HepG2 (cell line): ENCODE measurements around the gene CAPZA3. TPM values are rescaled to one million over a fixed set of nuclear protein-coding genes. Genes with fewer than 3 reads are reported as not detected.
"Not testable (repeated sequence)": the region's sequence is repeated elsewhere in the genome, so short reads cannot be mapped to it uniquely, and the experiment has no call there.

ENCODE experiments used
- ATAC-seq: fragments of 200-7000 bp; cut with Tn5 transposase; 3 replicates; pipeline ENCODE4 v1.9.1; 2020; ENCODE audit warnings: mild to moderate bottlenecking, moderate library complexity
- BruUV-seq: library from RNA; stranded (reverse); fragments of 400-500 nt; replicated peaks from 2 replicates; lab custom pipeline; 2021; lab: Mats Ljungman, UMichigan
- CTCF ChIA-PET: fragments of 300-600 bp; formaldehyde crosslinking; extraction: SDS; loops from one replicate; lab custom pipeline; 2021; ENCODE audit warnings: low total read pairs, inconsistent platforms, low intra/inter-chr PET ratio; lab: Yijun Ruan, JAX
- POLR2A ChIA-PET: fragments of 350-600 bp; sonication (Branson Sonifier 250); formaldehyde crosslinking; loops from one replicate; lab custom pipeline; 2020; ENCODE audit warnings: antibody characterized with exemption, inconsistent platforms; lab: Yijun Ruan, JAX
- DNase-seq: peaks from one replicate; pipeline ENCODE4 v3.0.0-alpha.2; 2015; ENCODE audit warnings: low spot score
- FAIRE-seq: peaks from 3 replicates; lab custom pipeline; 2011; peaks lifted over from hg19 to GRCh38; lab: Jason Lieb, UNC
- H2AFZ ChIP-seq: one replicate; pipeline ENCODE4 v1.6.1; 2011; ENCODE audit warnings: low read length, inconsistent platforms
- H3K27ac ChIP-seq: fragments of 300-600 bp; 3 replicates; pipeline ENCODE4 v1.8.0; 2011; ENCODE audit warnings: mixed run types, mild to moderate bottlenecking, mixed read lengths, low read length, inconsistent platforms; ENCODE audit not compliant: insufficient read depth; ENCODE audit errors: extremely low read length
- H3K27me3 ChIP-seq, 2 experiments: fragments of 200-600 bp in 1 of 2; 2 replicates in 1 of 2; 3 replicates in 1 of 2; pipeline versions ENCODE4 v1.6.0 to v1.8.0; 2011; ENCODE audit warnings: low read length in 2 of 2, mild to moderate bottlenecking in 2 of 2, moderate library complexity in 2 of 2, inconsistent platforms in 1 of 2; ENCODE audit not compliant: insufficient read depth in 2 of 2, control insufficient read depth in 1 of 2
- H3K36me3 ChIP-seq, 2 experiments: fragments of 200-600 bp in 1 of 2; replicated peaks in 1 of 2; 2 replicates in 1 of 2; 3 replicates in 1 of 2; pipeline versions ENCODE4 v1.5.1 to v1.8.0; 2011; ENCODE audit warnings: low read length in 2 of 2, inconsistent platforms in 1 of 2; ENCODE audit not compliant: insufficient read depth in 2 of 2, control insufficient read depth in 1 of 2
- H3K4me1 ChIP-seq: 2 replicates; pipeline ENCODE4 v1.5.1; 2012; ENCODE audit warnings: low read length, inconsistent platforms; ENCODE audit not compliant: insufficient read depth
- H3K4me2 ChIP-seq: 2 replicates; pipeline ENCODE4 v1.6.0; 2011; ENCODE audit warnings: low read depth, low read length, inconsistent platforms
- H3K4me3 ChIP-seq, 3 experiments: fragments of 200-600 bp in 1 of 3; sonication (generic), shearing (Covaris generic) in 1 of 3; replicated peaks in 1 of 3; 2 replicates each; pipeline ENCODE4 v1.5.1; 2011 to 2016; ENCODE audit warnings: low read length in 3 of 3, inconsistent platforms in 2 of 3, low read depth in 2 of 3, mild to moderate bottlenecking in 2 of 3, control low read depth in 1 of 3, mixed read lengths in 1 of 3; ENCODE audit not compliant: insufficient read depth in 1 of 3
- H3K79me2 ChIP-seq: one replicate; pipeline ENCODE4 v1.6.1; 2011; ENCODE audit warnings: low read length, inconsistent platforms; ENCODE audit not compliant: insufficient read depth
- H3K9ac ChIP-seq: 2 replicates; pipeline ENCODE4 v1.6.0; 2011; ENCODE audit warnings: mild to moderate bottlenecking, low read depth, low read length, inconsistent platforms; ENCODE audit not compliant: insufficient read depth
- H3K9me3 ChIP-seq: 2 replicates; pipeline ENCODE4 v1.5.1; 2012; ENCODE audit warnings: mild to moderate bottlenecking, low read length
- H4K20me1 ChIP-seq: 2 replicates; pipeline ENCODE4 v1.6.0; 2011; ENCODE audit warnings: inconsistent platforms, mild to moderate bottlenecking, low read length, moderate library complexity; ENCODE audit not compliant: insufficient read depth
- ESRRA ChIP-seq: sonication (generic); formaldehyde crosslinking; IDR thresholded peaks from 2 replicates; pipeline ENCODE4 v1.5.1; 2020; ENCODE audit warnings: mild to moderate bottlenecking, low read depth, missing genetic modification reagents
- KDM3A ChIP-seq: IDR thresholded peaks from 2 replicates; pipeline ENCODE4 v1.6.1; 2018; ENCODE audit warnings: low read depth, missing compliant biosample characterization
- PAX8 ChIP-seq: sonication (generic); formaldehyde crosslinking; IDR thresholded peaks from 2 replicates; pipeline ENCODE4 v1.8.0; 2022; ENCODE audit warnings: mild to moderate bottlenecking, missing genetic modification reagents, borderline replicate concordance
- WGBS: methylation state at CpG from one replicate; pipeline ENCODE4 v1.1.6; 2017; ENCODE audit warnings: low lambda C conversion rate; 5-methylcytosine and 5-hydroxymethylcytosine counted together
- in situ Hi-C: cut with HindIII; loops from 2 replicates; pipeline ENCODE4 v1.10.0; 2017; ENCODE audit warnings: low pct_unique_long_range_greater_than_20kb; ENCODE audit not compliant: extremely low pct_ligation_motif_present
- intact Hi-C: fragments of 100-400 bp; cut with micrococcal nuclease; formaldehyde crosslinking; loops from one replicate; pipeline ENCODE4 v1.10.0; 2022; ENCODE audit not compliant: unreplicated experiment
- polyA plus RNA-seq, 8 experiments: library from polyadenylated mRNA; depleted of rRNA in 3 of 8; stranded (reverse) in 7 of 8; unstranded in 1 of 8; fragments of >200 nt; fragmentation: Illumina TruSeq in 4 of 8; extraction: Trizol in 4 of 8; gene quantifications; 2 replicates each; pipeline versions ENCODE4 v1.2.1 to v1.2.3, GENCODE V29; 2011 to 2016; ENCODE audit warnings: low read depth in 4 of 8, missing spikeins in 1 of 8, mixed read lengths in 1 of 8; ENCODE audit not compliant: insufficient read depth in 1 of 8
- total RNA-seq, 5 experiments: library from RNA; depleted of rRNA; stranded (reverse); fragments of >200 nt; fragmentation: Illumina TruSeq; extraction: Trizol; gene quantifications; 2 replicates each; pipeline ENCODE4 v1.2.3, GENCODE V29; 2016; ENCODE audit warnings: low read depth in 1 of 5
- TF ChIP-seq, protein P1 (sequence below): IDR thresholded peaks from 2 replicates; pipeline ENCODE4 v1.6.1; 2012; ENCODE audit warnings: low read depth, low read length, improper control_type of control experiment
- TF ChIP-seq, protein P2 (sequence below): sonication (generic); formaldehyde crosslinking; IDR thresholded peaks from 2 replicates; pipeline ENCODE4 v1.9.0; 2021; ENCODE audit warnings: mild to moderate bottlenecking, missing genetic modification reagents

The CAPZA3 gene
- total and polyA plus RNA-seq, 2 of the 13 experiments (the other 11 are each of a cell fraction or from before 2014, with no cell fraction given) = not detected

DNA sequence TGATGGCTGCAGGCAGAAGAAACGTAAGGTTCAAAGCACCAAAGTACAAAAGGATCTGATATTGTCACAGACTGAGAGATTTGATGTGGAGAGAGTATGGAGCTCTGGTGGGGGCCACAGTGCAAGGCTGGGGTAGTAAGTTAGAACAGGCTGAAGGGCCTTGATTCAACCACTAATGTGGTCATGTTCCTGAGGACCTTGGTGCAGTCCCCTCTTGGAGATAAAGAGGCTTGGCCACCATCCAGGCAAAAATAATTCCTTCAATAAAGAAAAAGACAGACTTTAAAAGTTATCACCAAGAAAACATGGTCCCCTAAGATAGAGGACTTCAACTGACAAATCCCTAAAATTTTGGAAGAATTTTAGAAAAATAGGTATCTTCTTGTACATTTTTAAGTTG is 17.4 kb downstream of the CAPZA3 start:
- ChIA-PET CTCF (no interaction called here), POLR2A (no interaction called here)
- H3K27me3 ChIP-seq = 0 out of 5 replicates have a peak, but pooled peaks cover 0 to 5% of the 10 kb centered on the region in 2 experiments
- H4K20me1 ChIP-seq = no peaks in the 10 kb centered on the region
- ATAC-seq = no peak
- in situ Hi-C loops (no loop called here), intact Hi-C loops (no loop called here)
- H3K9ac ChIP-seq = no peak overlapping the region
- no peak overlapping the region for H2AFZ ChIP-seq
- BruUV-seq = no TSS peak
- no peaks in the 10 kb centered on the region for H3K4me1 ChIP-seq
- TF ChIP-seq PAX8 (CRISPR knock-in tag) (no peak), ESRRA (CRISPR knock-in tag) (no peak), KDM3A (CRISPR knock-in tag) (no peak)
- TF ChIP-seq, protein P1, sequence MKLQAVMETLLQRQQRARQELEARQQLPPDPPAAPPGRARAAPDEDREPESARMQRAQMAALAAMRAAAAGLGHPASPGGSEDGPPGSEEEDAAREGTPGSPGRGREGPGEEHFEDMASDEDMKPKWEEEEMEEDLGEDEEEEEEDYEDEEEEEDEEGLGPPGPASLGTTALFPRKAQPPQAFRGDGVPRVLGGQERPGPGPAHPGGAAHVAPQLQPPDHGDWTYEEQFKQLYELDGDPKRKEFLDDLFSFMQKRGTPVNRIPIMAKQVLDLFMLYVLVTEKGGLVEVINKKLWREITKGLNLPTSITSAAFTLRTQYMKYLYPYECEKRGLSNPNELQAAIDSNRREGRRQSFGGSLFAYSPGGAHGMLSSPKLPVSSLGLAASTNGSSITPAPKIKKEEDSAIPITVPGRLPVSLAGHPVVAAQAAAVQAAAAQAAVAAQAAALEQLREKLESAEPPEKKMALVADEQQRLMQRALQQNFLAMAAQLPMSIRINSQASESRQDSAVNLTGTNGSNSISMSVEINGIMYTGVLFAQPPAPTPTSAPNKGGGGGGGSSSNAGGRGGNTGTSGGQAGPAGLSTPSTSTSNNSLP = no peak
- TF ChIP-seq, protein P2, sequence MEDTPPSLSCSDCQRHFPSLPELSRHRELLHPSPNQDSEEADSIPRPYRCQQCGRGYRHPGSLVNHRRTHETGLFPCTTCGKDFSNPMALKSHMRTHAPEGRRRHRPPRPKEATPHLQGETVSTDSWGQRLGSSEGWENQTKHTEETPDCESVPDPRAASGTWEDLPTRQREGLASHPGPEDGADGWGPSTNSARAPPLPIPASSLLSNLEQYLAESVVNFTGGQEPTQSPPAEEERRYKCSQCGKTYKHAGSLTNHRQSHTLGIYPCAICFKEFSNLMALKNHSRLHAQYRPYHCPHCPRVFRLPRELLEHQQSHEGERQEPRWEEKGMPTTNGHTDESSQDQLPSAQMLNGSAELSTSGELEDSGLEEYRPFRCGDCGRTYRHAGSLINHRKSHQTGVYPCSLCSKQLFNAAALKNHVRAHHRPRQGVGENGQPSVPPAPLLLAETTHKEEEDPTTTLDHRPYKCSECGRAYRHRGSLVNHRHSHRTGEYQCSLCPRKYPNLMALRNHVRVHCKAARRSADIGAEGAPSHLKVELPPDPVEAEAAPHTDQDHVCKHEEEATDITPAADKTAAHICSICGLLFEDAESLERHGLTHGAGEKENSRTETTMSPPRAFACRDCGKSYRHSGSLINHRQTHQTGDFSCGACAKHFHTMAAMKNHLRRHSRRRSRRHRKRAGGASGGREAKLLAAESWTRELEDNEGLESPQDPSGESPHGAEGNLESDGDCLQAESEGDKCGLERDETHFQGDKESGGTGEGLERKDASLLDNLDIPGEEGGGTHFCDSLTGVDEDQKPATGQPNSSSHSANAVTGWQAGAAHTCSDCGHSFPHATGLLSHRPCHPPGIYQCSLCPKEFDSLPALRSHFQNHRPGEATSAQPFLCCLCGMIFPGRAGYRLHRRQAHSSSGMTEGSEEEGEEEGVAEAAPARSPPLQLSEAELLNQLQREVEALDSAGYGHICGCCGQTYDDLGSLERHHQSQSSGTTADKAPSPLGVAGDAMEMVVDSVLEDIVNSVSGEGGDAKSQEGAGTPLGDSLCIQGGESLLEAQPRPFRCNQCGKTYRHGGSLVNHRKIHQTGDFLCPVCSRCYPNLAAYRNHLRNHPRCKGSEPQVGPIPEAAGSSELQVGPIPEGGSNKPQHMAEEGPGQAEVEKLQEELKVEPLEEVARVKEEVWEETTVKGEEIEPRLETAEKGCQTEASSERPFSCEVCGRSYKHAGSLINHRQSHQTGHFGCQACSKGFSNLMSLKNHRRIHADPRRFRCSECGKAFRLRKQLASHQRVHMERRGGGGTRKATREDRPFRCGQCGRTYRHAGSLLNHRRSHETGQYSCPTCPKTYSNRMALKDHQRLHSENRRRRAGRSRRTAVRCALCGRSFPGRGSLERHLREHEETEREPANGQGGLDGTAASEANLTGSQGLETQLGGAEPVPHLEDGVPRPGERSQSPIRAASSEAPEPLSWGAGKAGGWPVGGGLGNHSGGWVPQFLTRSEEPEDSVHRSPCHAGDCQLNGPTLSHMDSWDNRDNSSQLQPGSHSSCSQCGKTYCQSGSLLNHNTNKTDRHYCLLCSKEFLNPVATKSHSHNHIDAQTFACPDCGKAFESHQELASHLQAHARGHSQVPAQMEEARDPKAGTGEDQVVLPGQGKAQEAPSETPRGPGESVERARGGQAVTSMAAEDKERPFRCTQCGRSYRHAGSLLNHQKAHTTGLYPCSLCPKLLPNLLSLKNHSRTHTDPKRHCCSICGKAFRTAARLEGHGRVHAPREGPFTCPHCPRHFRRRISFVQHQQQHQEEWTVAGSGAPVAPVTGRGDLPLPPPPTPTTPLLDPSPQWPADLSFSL (CRISPR knock-in tag) = no peak
- H3K27ac ChIP-seq = no peak overlapping the region
- no peak for FAIRE-seq
- H3K36me3 ChIP-seq = no peaks in the 10 kb centered on the region
- DNase-seq = no peak
- H3K4me2 ChIP-seq = no peak overlapping the region
- H3K9me3 ChIP-seq = no peaks in the 10 kb centered on the region
- WGBS = 40% methylated on average over 1 of the region's 1 CpG
- no peaks in the 10 kb centered on the region for H3K79me2 ChIP-seq
- H3K4me3 ChIP-seq = no peak overlapping the region

DNA sequence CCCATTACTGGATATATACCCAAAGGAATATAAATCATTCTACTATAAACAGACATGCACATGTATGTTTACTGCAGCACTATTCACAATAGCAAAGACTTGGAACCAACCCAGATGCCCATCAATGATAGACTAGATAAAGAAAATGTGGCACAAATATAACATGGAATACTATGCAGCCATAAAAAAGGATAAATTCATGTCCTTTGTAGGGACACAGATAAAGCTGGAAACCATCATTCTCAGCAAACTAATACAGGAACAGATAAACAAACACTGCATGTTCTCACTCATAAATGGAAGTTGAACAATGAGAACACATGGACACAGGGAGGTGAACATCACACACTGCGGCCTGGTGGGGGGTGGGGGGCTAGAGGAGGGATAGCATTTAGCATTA is 28.6 kb downstream of the CAPZA3 start:
- intact Hi-C loops, H2AFZ ChIP-seq, in situ Hi-C loops, ATAC-seq, FAIRE-seq, POLR2A ChIA-PET, H3K4me3 ChIP-seq, H3K4me1 ChIP-seq, BruUV-seq, H4K20me1 ChIP-seq, H3K9me3 ChIP-seq, H3K27me3 ChIP-seq, H3K36me3 ChIP-seq, H3K79me2 ChIP-seq, H3K4me2 ChIP-seq, H3K27ac ChIP-seq, H3K9ac ChIP-seq, DNase-seq, CTCF ChIA-PET: not testable (repeated sequence)
- 13% methylated on average over 1 of the region's 1 CpG for WGBS
